HEK293T (cell line): ENCODE measurements around the gene CD226.
"Not testable (repeated sequence)": the region's sequence is repeated elsewhere in the genome, so short reads cannot be mapped to it uniquely, and the experiment has no call there.

Experiments used
- CTCF ChIA-PET: fragments of 350-600 bp; formaldehyde crosslinking; extraction: SDS; loops from one replicate; lab custom pipeline; 2021; ENCODE audit warnings: antibody characterized with exemption, inconsistent platforms; lab: Yijun Ruan, JAX
- POLR2A ChIA-PET: fragments of 350-600 bp; formaldehyde crosslinking; extraction: SDS; loops from one replicate; lab custom pipeline; 2020; ENCODE audit warnings: antibody characterized with exemption, inconsistent platforms; lab: Yijun Ruan, JAX
- DNase-seq: peaks from one replicate; pipeline ENCODE4 v3.0.0; 2012; ENCODE audit warnings: mixed read lengths; ENCODE audit errors: extremely low spot score
- ARNT ChIP-seq: fragments of 450-650 bp; IDR thresholded peaks from 2 replicates; pipeline ENCODE4 v1.6.1; 2017; ENCODE audit warnings: mild to moderate bottlenecking
- BHLHE40 ChIP-seq: fragments of 450-650 bp; IDR thresholded peaks from 2 replicates; pipeline ENCODE4 v1.6.1; 2016; ENCODE audit warnings: mild to moderate bottlenecking, moderate library complexity, borderline replicate concordance
- CTBP1 ChIP-seq: fragments of 450-650 bp; IDR thresholded peaks from 2 replicates; pipeline ENCODE4 v1.6.1; 2016; ENCODE audit warnings: borderline replicate concordance
- ELF4 ChIP-seq: fragments of 450-650 bp; IDR thresholded peaks from 2 replicates; pipeline ENCODE4 v1.6.1; 2017; ENCODE audit warnings: antibody characterized with exemption
- FOXA1 ChIP-seq: fragments of 450-650 bp; IDR thresholded peaks from 2 replicates; pipeline ENCODE4 v1.6.1; 2016; ENCODE audit warnings: mild to moderate bottlenecking
- FOXK2 ChIP-seq: fragments of 450-650 bp; IDR thresholded peaks from 2 replicates; pipeline ENCODE4 v1.6.1; 2016; ENCODE audit warnings: mild to moderate bottlenecking
- FOXM1 ChIP-seq: fragments of 450-650 bp; IDR thresholded peaks from 2 replicates; pipeline ENCODE4 v1.6.1; 2017; ENCODE audit warnings: mild to moderate bottlenecking, borderline replicate concordance
- HDGF ChIP-seq: fragments of 450-650 bp; IDR thresholded peaks from 2 replicates; pipeline ENCODE4 v1.6.1; 2017; ENCODE audit warnings: antibody characterized with exemption, borderline replicate concordance
- L3MBTL2 ChIP-seq: fragments of 450-650 bp; conservative IDR thresholded peaks from 2 replicates; pipeline ENCODE4 v1.6.1; 2016; ENCODE audit warnings: mild to moderate bottlenecking
- LEF1 ChIP-seq: fragments of 450-650 bp; IDR thresholded peaks from 2 replicates; pipeline ENCODE4 v1.6.1; 2017; ENCODE audit warnings: mild to moderate bottlenecking, borderline replicate concordance
- NFRKB ChIP-seq: fragments of 450-650 bp; IDR thresholded peaks from 2 replicates; pipeline ENCODE4 v1.6.1; 2016; ENCODE audit warnings: mild to moderate bottlenecking, moderate library complexity
- PKNOX1 ChIP-seq: fragments of 450-650 bp; IDR thresholded peaks from 2 replicates; pipeline ENCODE4 v1.6.1; 2016
- SP1 ChIP-seq: fragments of 450-650 bp; IDR thresholded peaks from 2 replicates; pipeline ENCODE4 v1.6.1; 2017
- SUZ12 ChIP-seq: fragments of 450-650 bp; IDR thresholded peaks from 2 replicates; pipeline ENCODE4 v1.6.1; 2016; ENCODE audit warnings: mild to moderate bottlenecking
- TARDBP ChIP-seq: fragments of 450-650 bp; IDR thresholded peaks from 2 replicates; pipeline ENCODE4 v1.6.1; 2016
- ZNF384 ChIP-seq: fragments of 450-650 bp; IDR thresholded peaks from 2 replicates; pipeline ENCODE4 v1.6.1; 2016

CD226 gene

GRCh38 chr18:69948256-69948655 lies 583 bp upstream of the CD226 start:
- CTCF ChIA-PET = no interaction called here
- no peak for TF ChIP-seq FOXM1
- TF ChIP-seq SUZ12 = no peak
- no peak for TF ChIP-seq ARNT
- no peak for TF ChIP-seq FOXK2
- no peak for DNase-seq
- POLR2A ChIA-PET = no interaction called here

GRCh38 chr18:69946608-69947155 lies 991 bp downstream of the CD226 start:
- no peak for TF ChIP-seq FOXM1
- TF ChIP-seq L3MBTL2 = no peak
- no peak for TF ChIP-seq FOXK2
- ChIA-PET POLR2A (interaction anchor here (0.6 kb wide), 1 partner anchor 10 kb away, joined by 3 read pairs; no protein-coding TSS in a partner anchor), CTCF (no interaction called here)

GRCh38 chr18:69945220-69946114 lies 2.2 kb downstream of the CD226 start:
- ChIA-PET POLR2A (no interaction called here), CTCF (interaction anchor here (0.6 kb wide), 1 partner anchor 9 kb away, joined by 4 read pairs; no protein-coding TSS in a partner anchor)
- no peak for DNase-seq
- TF ChIP-seq LEF1 (no peak), SP1 (no peak), ELF4 (no peak), SUZ12 (no peak), ARNT (no peak), L3MBTL2 (no peak), CTBP1 (no peak), HDGF (no peak), ZNF384 (no peak), TARDBP (no peak), NFRKB (no peak)

More at GRCh38 chr18:69946608-69947155, 991 bp downstream of the CD226 start:
- DNase-seq = no peak

GRCh38 chr18:69944436-69944835 lies 3.2 kb downstream of the CD226 start:
- POLR2A ChIA-PET = no interaction called here
- DNase-seq = no peak
- no peak for TF ChIP-seq L3MBTL2
- no peak for TF ChIP-seq NFRKB
- no peak for TF ChIP-seq FOXK2
- no peak for TF ChIP-seq LEF1
- no peak for TF ChIP-seq ARNT
- no peak for TF ChIP-seq ZNF384
- no peak for TF ChIP-seq HDGF
- TF ChIP-seq SUZ12 = no peak
- TF ChIP-seq ELF4 = no peak
- CTCF ChIA-PET = no interaction called here

- TF ChIP-seq CTBP1 (no peak), ARNT (no peak), LEF1 (no peak), SUZ12 (no peak), NFRKB (no peak), BHLHE40 (no peak), FOXA1 (no peak), ZNF384 (no peak), HDGF (no peak), PKNOX1 (no peak), L3MBTL2 (no peak), TARDBP (no peak)
- CTCF ChIA-PET = no interaction called here
- no peak for DNase-seq
- POLR2A ChIA-PET = no interaction called here
These were observed 4.7 kb downstream of the CD226 start for GRCh38 chr18:69943021-69943420.

DNA sequence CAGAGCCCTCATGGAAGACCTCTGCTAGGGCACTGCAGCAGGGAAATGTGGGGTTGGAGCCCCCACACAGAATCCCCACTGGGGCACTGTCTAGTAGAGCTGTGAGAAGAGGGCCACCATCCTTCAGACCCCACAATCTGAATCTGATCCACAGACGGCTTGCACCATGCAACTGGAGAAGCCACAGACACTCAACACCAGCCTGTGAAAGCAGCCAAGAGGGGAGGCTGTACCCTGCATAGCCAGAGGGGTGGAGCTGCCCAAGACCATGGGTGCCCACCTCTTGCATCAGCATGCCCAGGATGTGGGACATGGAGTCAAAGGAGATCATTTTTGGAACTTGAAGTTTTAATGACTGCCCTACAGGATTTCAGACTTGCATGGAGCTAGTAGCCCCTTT lies 6.5 kb downstream of the CD226 start:
- POLR2A ChIA-PET = no interaction called here
- TF ChIP-seq ARNT = no peak
- no peak for TF ChIP-seq ZNF384
- no peak for TF ChIP-seq ELF4
- no peak for TF ChIP-seq FOXA1
- no peak for TF ChIP-seq FOXM1
- no peak for TF ChIP-seq FOXK2
- CTCF ChIA-PET = no interaction called here
- no peak for DNase-seq

DNA sequence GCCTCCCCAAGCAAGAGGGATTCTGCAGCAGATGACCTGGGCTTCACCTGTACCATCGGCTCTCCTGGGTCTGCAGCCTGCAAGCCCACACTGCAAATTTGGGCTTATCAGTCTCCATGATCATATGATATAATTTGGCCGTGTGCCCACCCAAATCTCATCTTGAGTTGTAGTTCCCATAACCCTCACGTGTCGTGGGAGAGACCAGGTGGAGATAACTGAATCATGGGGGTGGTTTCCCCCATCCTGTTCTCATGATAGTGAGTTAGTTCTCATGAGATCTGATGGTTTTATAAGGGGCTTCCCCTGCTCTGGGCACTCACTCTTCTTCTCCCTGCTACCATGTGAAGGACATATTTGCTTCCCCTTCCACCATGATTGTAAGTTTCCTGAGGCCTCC lies 7.9 kb downstream of the CD226 start:
- DNase-seq, POLR2A ChIA-PET, CTCF ChIA-PET: not testable (repeated sequence)

- TF ChIP-seq HDGF (no peak), ZNF384 (no peak), CTBP1 (no peak), LEF1 (no peak), FOXA1 (no peak), FOXK2 (no peak), FOXM1 (no peak), TARDBP (no peak), ARNT (no peak), L3MBTL2 (no peak), NFRKB (no peak), PKNOX1 (no peak), ELF4 (no peak)
- ChIA-PET CTCF (no interaction called here), POLR2A (no interaction called here)
- DNase-seq = no peak
These were observed 11.5 kb downstream of the CD226 start for GRCh38 chr18:69936191-69936558.
